Measurements from ENCODE around the gene PDE4D.
"Not testable (repeated sequence)": the region's sequence is repeated elsewhere in the genome, so short reads cannot be mapped to it uniquely, and the experiment has no call there.

PDE4D gene

GRCh38 chr5:59393585-59394420 is 499.7 kb downstream of the PDE4D start:
- DNase-seq, result no peak

GRCh38 chr5:59391576-59391975 is 501.9 kb downstream of the PDE4D start:
- no peak for DNase-seq

GRCh38 chr5:59390989-59391388 is 502.5 kb downstream of the PDE4D start:
- no peak for DNase-seq

GRCh38 chr5:59390074-59390659 is 503.4 kb downstream of the PDE4D start:
- DNase-seq, result peak; percentile 38

- DNase-seq, result no peak
Observed at GRCh38 chr5:59387127-59387526, 506.4 kb downstream of the PDE4D start.

- no peak for DNase-seq
Observed at GRCh38 chr5:59385700-59386099, 507.8 kb downstream of the PDE4D start.

- DNase-seq, result peak; percentile 13
Observed at GRCh38 chr5:59380350-59380951, 513.1 kb downstream of the PDE4D start.

- DNase-seq, result not testable (repeated sequence)
Observed at GRCh38 chr5:59374036-59374435, 519.5 kb downstream of the PDE4D start.

- DNase-seq, result no peak
Observed at GRCh38 chr5:59371525-59372127, 521.9 kb downstream of the PDE4D start.

- no peak for DNase-seq
Observed at GRCh38 chr5:59368951-59369350, 524.6 kb downstream of the PDE4D start.

GRCh38 chr5:59367791-59368394 is 525.6 kb downstream of the PDE4D start:
- peak; percentile 26 for DNase-seq

- no peak for DNase-seq
Observed at GRCh38 chr5:59366784-59367183, 526.7 kb downstream of the PDE4D start.

- DNase-seq, result no peak
Observed at GRCh38 chr5:59362438-59362837, 531.1 kb downstream of the PDE4D start.

- no peak for DNase-seq
Observed at GRCh38 chr5:59361454-59361853, 532.1 kb downstream of the PDE4D start.

GRCh38 chr5:59360130-59360555 is 533.4 kb downstream of the PDE4D start:
- DNase-seq, result no peak

GRCh38 chr5:59358005-59358861 is 535.3 kb downstream of the PDE4D start:
- DNase-seq, result no peak

GRCh38 chr5:59357381-59357977 is 536.0 kb downstream of the PDE4D start:
- DNase-seq, result no peak

- DNase-seq, result no peak
Observed at GRCh38 chr5:59356813-59357380, 536.6 kb downstream of the PDE4D start.

- DNase-seq, result no peak
Observed at GRCh38 chr5:59354811-59355210, 538.7 kb downstream of the PDE4D start.

GRCh38 chr5:59354274-59354673 is 539.3 kb downstream of the PDE4D start:
- no peak for DNase-seq

GRCh38 chr5:59351076-59351794 is 542.3 kb downstream of the PDE4D start:
- no peak for DNase-seq

Data from NCI-H748 treated with DMSO at 0.1 percent for 48 hours (cell line).